SK-N-MC (cell line): Measurements from ENCODE around the gene CFAP73.

Experiments used
- EZH2 ChIP-seq: fragments of 200-600 bp; sonication (generic); IDR thresholded peaks from one replicate; pipeline ENCODE4 v1.6.1; 2017; ENCODE audit warnings: antibody characterized with exemption
- POLR2AphosphoS5 ChIP-seq: IDR thresholded peaks from 2 replicates; pipeline ENCODE4 v1.6.1; 2012; ENCODE audit warnings: mild to moderate bottlenecking, low read depth, low read length, borderline replicate concordance

- TF ChIP-seq EZH2, result no peak
- no peak for TF ChIP-seq POLR2AphosphoS5
Measured at GRCh38 chr12:113151655-113152054, 2.1 kb downstream of the CFAP73 start.
